ENCODE results near the gene PLCB3.
"Not testable (repeated sequence)": the region's sequence is repeated elsewhere in the genome, so short reads cannot be mapped to it uniquely, and the experiment has no call there.

The PLCB3 gene

GRCh38 chr11:64306563-64306875, 55.2 kb downstream of the PLCB3 start:
- FAIRE-seq, result no peak

GRCh38 chr11:64306876-64307622, 55.7 kb downstream of the PLCB3 start:
- FAIRE-seq, result no peak

DNA sequence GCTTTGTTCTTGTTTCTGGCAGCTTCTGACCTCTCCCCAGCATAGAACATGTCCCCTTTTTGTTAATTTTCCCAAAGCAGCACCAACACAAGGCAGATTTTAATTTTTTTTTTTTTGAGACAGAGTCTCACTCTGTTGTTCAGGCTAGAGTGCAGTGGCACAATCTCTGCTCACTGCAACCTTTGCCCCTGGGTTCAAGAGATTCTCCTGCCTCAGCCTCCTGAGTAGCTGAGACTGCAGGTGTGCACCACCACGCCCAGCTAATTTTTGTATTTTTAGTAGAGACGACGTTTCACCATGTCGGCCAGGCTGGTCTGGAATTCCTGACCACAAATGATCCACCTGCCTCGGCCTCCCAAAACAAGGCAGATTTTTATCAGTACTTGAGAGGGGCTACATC, 56.5 kb downstream of the PLCB3 start:
- not testable (repeated sequence) for FAIRE-seq

GRCh38 chr11:64312947-64313346, 61.6 kb downstream of the PLCB3 start:
- no peak for FAIRE-seq

DNA sequence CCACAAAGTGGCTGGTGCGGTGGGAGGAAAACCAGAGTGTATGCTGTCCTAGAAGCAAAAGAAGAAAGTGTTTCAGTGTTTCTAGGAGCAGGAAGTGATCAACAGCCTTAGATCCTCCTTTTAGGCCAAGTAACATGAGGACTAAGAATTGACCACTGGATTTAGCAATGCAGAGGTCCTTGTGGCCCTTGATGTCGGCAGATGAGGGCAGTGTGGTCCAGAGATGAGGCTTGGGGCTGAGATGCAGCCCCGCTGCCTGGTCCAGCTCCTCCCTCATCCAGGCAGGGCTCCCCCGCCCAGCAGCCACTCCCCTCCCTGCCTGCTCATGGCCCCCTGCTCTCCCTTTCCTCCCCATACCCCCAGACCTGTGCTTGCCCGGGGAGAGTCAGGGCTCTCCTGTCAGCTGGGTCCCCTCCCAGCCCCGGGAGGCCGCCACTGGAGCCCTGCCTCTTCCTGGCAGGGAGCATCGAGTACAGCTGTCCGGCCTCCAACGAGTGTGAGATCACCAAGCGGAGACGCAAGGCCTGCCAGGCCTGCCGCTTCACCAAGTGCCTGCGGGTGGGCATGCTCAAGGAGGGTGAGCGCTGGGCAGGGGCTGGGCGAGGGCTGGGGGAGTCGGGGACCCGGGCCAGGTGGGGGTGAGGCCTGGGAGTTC, 62.3 kb downstream of the PLCB3 start:
- no peak for FAIRE-seq

- no peak for FAIRE-seq
Measured at GRCh38 chr11:64314146-64314804, 62.9 kb downstream of the PLCB3 start.

DNA sequence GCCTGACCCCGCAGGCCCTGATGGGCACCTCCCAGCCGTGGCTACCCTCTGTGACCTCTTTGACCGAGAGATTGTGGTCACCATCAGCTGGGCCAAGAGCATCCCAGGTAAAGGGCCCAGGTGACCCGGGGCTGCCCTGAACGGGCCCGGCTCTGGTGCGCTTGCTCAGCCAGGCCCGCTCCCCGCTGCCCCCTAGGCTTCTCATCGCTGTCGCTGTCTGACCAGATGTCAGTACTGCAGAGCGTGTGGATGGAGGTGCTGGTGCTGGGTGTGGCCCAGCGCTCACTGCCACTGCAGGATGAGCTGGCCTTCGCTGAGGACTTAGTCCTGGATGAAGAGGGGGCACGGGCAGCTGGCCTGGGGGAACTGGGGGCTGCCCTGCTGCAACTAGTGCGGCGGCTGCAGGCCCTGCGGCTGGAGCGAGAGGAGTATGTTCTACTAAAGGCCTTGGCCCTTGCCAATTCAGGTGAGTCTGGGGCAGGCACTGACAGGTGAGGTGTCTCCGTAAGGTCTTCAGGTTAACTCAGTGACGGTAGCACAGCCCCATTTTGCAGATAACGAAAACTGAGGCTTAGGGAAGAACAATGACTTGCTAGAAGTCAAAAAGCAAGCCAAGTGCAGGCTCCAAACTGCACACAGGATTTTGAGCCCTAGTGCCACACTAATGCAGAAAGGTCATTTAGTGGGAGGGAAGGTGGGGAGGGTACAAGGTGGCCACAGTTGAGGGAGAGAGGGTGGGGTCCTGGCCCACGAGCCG, 63.7 kb downstream of the PLCB3 start:
- no peak for FAIRE-seq

- not testable (repeated sequence) for FAIRE-seq
Measured at GRCh38 chr11:64315667-64316526, 64.6 kb downstream of the PLCB3 start.

DNA sequence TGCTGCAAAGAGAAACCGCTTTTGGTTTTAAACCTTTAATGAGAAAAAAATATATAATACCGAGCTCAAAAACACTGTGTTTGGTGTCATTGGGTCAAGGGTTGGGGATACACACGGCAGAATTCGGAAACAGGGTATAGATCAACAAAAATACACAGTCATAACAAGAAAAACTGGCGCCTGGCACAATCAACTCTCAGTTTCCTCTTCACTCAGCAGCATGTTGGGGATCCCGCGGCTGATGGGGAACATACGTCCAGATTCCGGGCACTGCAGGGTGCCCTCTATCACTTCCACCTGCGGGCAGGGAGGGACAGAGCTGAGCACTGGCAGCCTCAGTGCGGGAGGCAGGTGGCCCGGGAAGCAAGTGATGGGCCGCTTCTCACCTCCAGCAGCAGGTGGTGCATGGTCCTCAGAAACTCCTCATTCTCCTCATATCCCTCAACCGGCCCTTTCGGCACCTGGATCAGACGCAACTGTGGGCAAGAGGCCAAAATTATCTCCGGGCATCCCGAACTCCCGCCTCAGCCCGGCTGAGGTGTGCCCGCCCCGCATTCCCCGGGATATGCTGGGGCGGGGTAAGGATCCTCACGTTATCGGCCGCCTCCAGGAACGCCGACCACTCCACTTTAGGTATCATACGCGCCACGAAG, 65.5 kb downstream of the PLCB3 start:
- FAIRE-seq, result no peak

GRCh38 chr11:64317325-64317960, 66.1 kb downstream of the PLCB3 start, which contains the start of gene TRMT112:
TSS of gene TRMT112 (minus strand) at chr11:64317559. CDS start at chr11:64317526, 33 bp downstream.
- FAIRE-seq, result peak; percentile 91

DNA sequence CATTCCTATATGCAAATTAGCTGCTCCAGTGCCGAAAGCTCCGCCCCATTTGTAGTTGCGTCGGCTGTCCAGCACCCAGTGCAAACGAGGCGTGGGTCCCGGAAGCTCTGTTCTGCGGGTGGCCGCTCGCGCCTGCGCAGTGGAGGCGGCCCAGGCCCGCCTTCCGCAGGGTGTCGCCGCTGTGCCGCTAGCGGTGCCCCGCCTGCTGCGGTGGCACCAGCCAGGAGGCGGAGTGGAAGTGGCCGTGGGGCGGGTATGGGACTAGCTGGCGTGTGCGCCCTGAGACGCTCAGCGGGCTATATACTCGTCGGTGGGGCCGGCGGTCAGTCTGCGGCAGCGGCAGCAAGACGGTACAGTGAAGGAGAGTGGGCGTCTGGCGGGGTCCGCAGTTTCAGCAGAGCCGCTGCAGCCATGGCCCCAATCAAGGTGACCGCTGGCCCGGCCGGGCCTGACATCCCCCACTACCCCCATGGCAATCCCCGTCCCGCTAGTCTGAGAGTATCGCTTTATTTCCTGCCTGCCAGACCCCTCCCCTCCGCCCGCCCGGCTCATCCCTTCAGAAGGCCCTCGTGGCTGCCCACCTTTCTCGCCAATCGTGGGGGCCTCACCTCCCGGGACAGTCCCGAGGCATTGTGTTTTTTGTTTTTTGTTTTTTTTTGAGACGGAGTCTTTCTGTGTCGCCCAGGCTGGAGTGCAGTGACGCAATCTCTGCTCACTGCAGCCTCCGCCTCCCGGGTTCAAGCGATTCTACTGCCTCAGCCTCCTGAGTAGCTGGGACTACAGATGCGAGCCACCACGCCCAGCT, 66.8 kb downstream of the PLCB3 start, which contains the start of gene PRDX5:
Gene PRDX5, plus strand, starts transcription at position 161 of the 805 bp plus-strand sequence. Its CDS starts 95 bp downstream, at position 256.
- peak; percentile 15 for FAIRE-seq

Data from endometrium (tissue), 2 donors.